B cell (primary cell): ENCODE data around the gene MNAT1.

Source experiments
- EZH2 ChIP-seq: IDR thresholded peaks from 2 replicates; pipeline ENCODE4 v1.6.1; 2012; ENCODE audit warnings: borderline replicate concordance, low read depth, mild to moderate bottlenecking, moderate library complexity, low read length; ENCODE audit not compliant: insufficient read depth, poor library complexity, severe bottlenecking
- TF ChIP-seq, protein P1 (sequence below): fragments of 200-600 bp; IDR thresholded peaks from one replicate; pipeline ENCODE4 v1.8.0; 2022; ENCODE audit warnings: antibody characterized with exemption, mild to moderate bottlenecking

DNA sequence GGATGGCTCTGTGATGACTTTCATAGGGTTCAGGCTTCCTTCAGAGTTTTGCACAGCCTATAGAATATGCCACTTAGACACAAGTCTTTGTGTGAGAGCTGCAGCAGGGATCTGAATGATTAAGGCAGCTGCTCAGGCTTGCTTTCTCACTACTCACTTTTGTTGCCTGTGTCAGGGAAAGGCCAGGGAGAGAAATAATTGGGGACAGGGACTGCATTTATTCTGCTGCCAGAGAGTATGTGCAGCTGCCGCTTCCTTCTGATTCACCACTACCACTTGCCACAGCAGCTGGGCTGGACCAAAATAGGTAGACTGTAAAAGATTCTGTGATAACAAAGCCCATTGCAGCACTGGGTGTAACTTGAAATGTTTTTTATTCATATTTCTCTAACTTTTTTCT is 196.7 kb downstream of the MNAT1 start:
- TF ChIP-seq, protein P1, sequence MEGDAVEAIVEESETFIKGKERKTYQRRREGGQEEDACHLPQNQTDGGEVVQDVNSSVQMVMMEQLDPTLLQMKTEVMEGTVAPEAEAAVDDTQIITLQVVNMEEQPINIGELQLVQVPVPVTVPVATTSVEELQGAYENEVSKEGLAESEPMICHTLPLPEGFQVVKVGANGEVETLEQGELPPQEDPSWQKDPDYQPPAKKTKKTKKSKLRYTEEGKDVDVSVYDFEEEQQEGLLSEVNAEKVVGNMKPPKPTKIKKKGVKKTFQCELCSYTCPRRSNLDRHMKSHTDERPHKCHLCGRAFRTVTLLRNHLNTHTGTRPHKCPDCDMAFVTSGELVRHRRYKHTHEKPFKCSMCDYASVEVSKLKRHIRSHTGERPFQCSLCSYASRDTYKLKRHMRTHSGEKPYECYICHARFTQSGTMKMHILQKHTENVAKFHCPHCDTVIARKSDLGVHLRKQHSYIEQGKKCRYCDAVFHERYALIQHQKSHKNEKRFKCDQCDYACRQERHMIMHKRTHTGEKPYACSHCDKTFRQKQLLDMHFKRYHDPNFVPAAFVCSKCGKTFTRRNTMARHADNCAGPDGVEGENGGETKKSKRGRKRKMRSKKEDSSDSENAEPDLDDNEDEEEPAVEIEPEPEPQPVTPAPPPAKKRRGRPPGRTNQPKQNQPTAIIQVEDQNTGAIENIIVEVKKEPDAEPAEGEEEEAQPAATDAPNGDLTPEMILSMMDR, result no peak
- no peak for TF ChIP-seq EZH2
